ENCODE data around the gene FAM24B. TPM values are rescaled to one million over a fixed set of nuclear protein-coding genes. Genes with fewer than 3 reads are reported as not detected.
"Not testable (repeated sequence)": the region's sequence is repeated elsewhere in the genome, so short reads cannot be mapped to it uniquely, and the experiment has no call there.

Gene FAM24B
- total RNA-seq, 1 experiment from 2014 or later = 4.3 TPM

- in situ Hi-C loops (cut with HindIII; ENCODE audit: low sequenced_read_pairs) = no loop called here
- DNase-seq (ENCODE audit: low spot score) = no peak
Observed at GRCh38 chr10:122863216-122864193, 15.9 kb downstream of the FAM24B start.

- DNase-seq (ENCODE audit: low spot score) = no peak
- in situ Hi-C loops (cut with HindIII; ENCODE audit: low sequenced_read_pairs) = no loop called here
Observed at GRCh38 chr10:122861711-122862161, 17.6 kb downstream of the FAM24B start.

GRCh38 chr10:122859527-122859926, 19.9 kb downstream of the FAM24B start:
- no peak for DNase-seq (ENCODE audit: low spot score)
- in situ Hi-C loops (cut with HindIII; ENCODE audit: low sequenced_read_pairs) = no loop called here

- DNase-seq (ENCODE audit: low spot score); in situ Hi-C loops (cut with HindIII; ENCODE audit: low sequenced_read_pairs): not testable (repeated sequence)
Observed at GRCh38 chr10:122858042-122858441, 21.3 kb downstream of the FAM24B start.

GRCh38 chr10:122856902-122857301, 22.5 kb downstream of the FAM24B start:
- no peak for DNase-seq (ENCODE audit: low spot score)
- in situ Hi-C loops (cut with HindIII; ENCODE audit: low sequenced_read_pairs) = no loop called here

- no peak for DNase-seq (ENCODE audit: low spot score)
- in situ Hi-C loops (cut with HindIII; ENCODE audit: low sequenced_read_pairs) = no loop called here
Observed at GRCh38 chr10:122855745-122856144, 23.6 kb downstream of the FAM24B start.

GRCh38 chr10:122854648-122855047, 24.7 kb downstream of the FAM24B start:
- in situ Hi-C loops (cut with HindIII; ENCODE audit: low sequenced_read_pairs) = no loop called here
- no peak for DNase-seq (ENCODE audit: low spot score)

GRCh38 chr10:122853665-122854313, 25.6 kb downstream of the FAM24B start:
- in situ Hi-C loops (cut with HindIII; ENCODE audit: low sequenced_read_pairs) = no loop called here

GRCh38 chr10:122852261-122852660, 27.1 kb downstream of the FAM24B start:
- in situ Hi-C loops (cut with HindIII; ENCODE audit: low sequenced_read_pairs) = no loop called here
- DNase-seq (ENCODE audit: low spot score) = no peak

More at GRCh38 chr10:122853665-122854313, 25.6 kb downstream of the FAM24B start:
- no peak for DNase-seq (ENCODE audit: low spot score)

GRCh38 chr10:122850705-122851640, 28.4 kb downstream of the FAM24B start:
- DNase-seq (ENCODE audit: low spot score) = no peak
- in situ Hi-C loops (cut with HindIII; ENCODE audit: low sequenced_read_pairs) = no loop called here

GRCh38 chr10:122849900-122850605, 29.3 kb downstream of the FAM24B start:
- no peak for DNase-seq (ENCODE audit: low spot score)
- in situ Hi-C loops (cut with HindIII; ENCODE audit: low sequenced_read_pairs) = no loop called here

GRCh38 chr10:122849090-122849489, 30.3 kb downstream of the FAM24B start:
- no peak for DNase-seq (ENCODE audit: low spot score)
- in situ Hi-C loops (cut with HindIII; ENCODE audit: low sequenced_read_pairs) = no loop called here

- in situ Hi-C loops (cut with HindIII; ENCODE audit: low sequenced_read_pairs) = no loop called here
- no peak for DNase-seq (ENCODE audit: low spot score)
Observed at GRCh38 chr10:122847782-122848604, 31.4 kb downstream of the FAM24B start.

- no peak for DNase-seq (ENCODE audit: low spot score)
- in situ Hi-C loops (cut with HindIII; ENCODE audit: low sequenced_read_pairs) = no loop called here
Observed at GRCh38 chr10:122845783-122846332, 33.5 kb downstream of the FAM24B start, which contains the start of gene CUZD1. Gene CUZD1, minus strand, starts transcription at chr10:122845857. Its CDS starts 14 bp downstream, at chr10:122845843.

- no peak for DNase-seq (ENCODE audit: low spot score)
- in situ Hi-C loops (cut with HindIII; ENCODE audit: low sequenced_read_pairs) = no loop called here
Observed at GRCh38 chr10:122844146-122844545, 35.2 kb downstream of the FAM24B start.

GRCh38 chr10:122841569-122841968, 37.8 kb downstream of the FAM24B start:
- no peak for DNase-seq (ENCODE audit: low spot score)
- in situ Hi-C loops (cut with HindIII; ENCODE audit: low sequenced_read_pairs) = no loop called here

GRCh38 chr10:122839505-122839904, 39.9 kb downstream of the FAM24B start:
- in situ Hi-C loops (cut with HindIII; ENCODE audit: low sequenced_read_pairs) = no loop called here

More at GRCh38 chr10:122839505-122839904, 39.9 kb downstream of the FAM24B start:
- DNase-seq (ENCODE audit: low spot score) = no peak
